HepG2 (cell line): Measurements from ENCODE around the gene CSNK1G1. TPM values are rescaled to one million over a fixed set of nuclear protein-coding genes. Genes with fewer than 3 reads are reported as not detected.

ENCODE experiments used
- ATAC-seq: fragments of 200-7000 bp; cut with Tn5 transposase; 3 replicates; pipeline ENCODE4 v1.9.1; 2020; ENCODE audit warnings: mild to moderate bottlenecking, moderate library complexity
- BruUV-seq: library from RNA; stranded (reverse); fragments of 400-500 nt; replicated peaks from 2 replicates; lab custom pipeline; 2021; lab: Mats Ljungman, UMichigan
- CTCF ChIA-PET: fragments of 300-600 bp; formaldehyde crosslinking; extraction: SDS; loops from one replicate; lab custom pipeline; 2021; ENCODE audit warnings: low total read pairs, inconsistent platforms, low intra/inter-chr PET ratio; lab: Yijun Ruan, JAX
- POLR2A ChIA-PET: fragments of 350-600 bp; sonication (Branson Sonifier 250); formaldehyde crosslinking; loops from one replicate; lab custom pipeline; 2020; ENCODE audit warnings: antibody characterized with exemption, inconsistent platforms; lab: Yijun Ruan, JAX
- DNase-seq: peaks from one replicate; pipeline ENCODE4 v3.0.0-alpha.2; 2015; ENCODE audit warnings: low spot score
- FAIRE-seq: peaks from 3 replicates; lab custom pipeline; 2011; peaks lifted over from hg19 to GRCh38; lab: Jason Lieb, UNC
- H2AFZ ChIP-seq: one replicate; pipeline ENCODE4 v1.6.1; 2011; ENCODE audit warnings: low read length, inconsistent platforms
- H3K27ac ChIP-seq: fragments of 300-600 bp; 3 replicates; pipeline ENCODE4 v1.8.0; 2011; ENCODE audit warnings: mixed run types, mild to moderate bottlenecking, mixed read lengths, low read length, inconsistent platforms; ENCODE audit not compliant: insufficient read depth; ENCODE audit errors: extremely low read length
- H3K27me3 ChIP-seq, 2 experiments: fragments of 200-600 bp in 1 of 2; 2 replicates in 1 of 2; 3 replicates in 1 of 2; pipeline versions ENCODE4 v1.6.0 to v1.8.0; 2011; ENCODE audit warnings: low read length in 2 of 2, mild to moderate bottlenecking in 2 of 2, moderate library complexity in 2 of 2, inconsistent platforms in 1 of 2; ENCODE audit not compliant: insufficient read depth in 2 of 2, control insufficient read depth in 1 of 2
- H3K36me3 ChIP-seq, 2 experiments: fragments of 200-600 bp in 1 of 2; replicated peaks in 1 of 2; 2 replicates in 1 of 2; 3 replicates in 1 of 2; pipeline versions ENCODE4 v1.5.1 to v1.8.0; 2011; ENCODE audit warnings: low read length in 2 of 2, inconsistent platforms in 1 of 2; ENCODE audit not compliant: insufficient read depth in 2 of 2, control insufficient read depth in 1 of 2
- H3K4me1 ChIP-seq: 2 replicates; pipeline ENCODE4 v1.5.1; 2012; ENCODE audit warnings: low read length, inconsistent platforms; ENCODE audit not compliant: insufficient read depth
- H3K4me2 ChIP-seq: 2 replicates; pipeline ENCODE4 v1.6.0; 2011; ENCODE audit warnings: low read depth, low read length, inconsistent platforms
- H3K4me3 ChIP-seq, 3 experiments: fragments of 200-600 bp in 1 of 3; sonication (generic), shearing (Covaris generic) in 1 of 3; replicated peaks in 1 of 3; 2 replicates each; pipeline ENCODE4 v1.5.1; 2011 to 2016; ENCODE audit warnings: low read length in 3 of 3, inconsistent platforms in 2 of 3, low read depth in 2 of 3, mild to moderate bottlenecking in 2 of 3, control low read depth in 1 of 3, mixed read lengths in 1 of 3; ENCODE audit not compliant: insufficient read depth in 1 of 3
- H3K79me2 ChIP-seq: one replicate; pipeline ENCODE4 v1.6.1; 2011; ENCODE audit warnings: low read length, inconsistent platforms; ENCODE audit not compliant: insufficient read depth
- H3K9ac ChIP-seq: 2 replicates; pipeline ENCODE4 v1.6.0; 2011; ENCODE audit warnings: mild to moderate bottlenecking, low read depth, low read length, inconsistent platforms; ENCODE audit not compliant: insufficient read depth
- H3K9me3 ChIP-seq: 2 replicates; pipeline ENCODE4 v1.5.1; 2012; ENCODE audit warnings: mild to moderate bottlenecking, low read length
- H4K20me1 ChIP-seq: 2 replicates; pipeline ENCODE4 v1.6.0; 2011; ENCODE audit warnings: inconsistent platforms, mild to moderate bottlenecking, low read length, moderate library complexity; ENCODE audit not compliant: insufficient read depth
- AKAP8 ChIP-seq: sonication (generic); formaldehyde crosslinking; IDR thresholded peaks from 2 replicates; pipeline ENCODE4 v1.5.1; 2020; ENCODE audit warnings: mild to moderate bottlenecking, missing genetic modification reagents
- EZH2 ChIP-seq: conservative IDR thresholded peaks from 2 replicates; pipeline ENCODE4 v1.6.1; 2012; ENCODE audit warnings: mild to moderate bottlenecking, low read depth, low read length, moderate library complexity
- GATAD2A ChIP-seq: IDR thresholded peaks from 2 replicates; pipeline ENCODE4 v1.6.1; 2016
- HNF1B ChIP-seq: sonication (generic); formaldehyde crosslinking; IDR thresholded peaks from 2 replicates; pipeline ENCODE4 v1.5.1; 2020; ENCODE audit warnings: mild to moderate bottlenecking, moderate library complexity, missing genetic modification reagents
- MAFK ChIP-seq, 2 experiments: IDR thresholded peaks in 1 of 2; conservative IDR thresholded peaks in 1 of 2; 2 replicates each; pipeline ENCODE4 v1.6.1; 2011; ENCODE audit warnings: improper control_type of control experiment in 2 of 2, low read length in 2 of 2
- NCOA1 ChIP-seq: sonication (generic); formaldehyde crosslinking; IDR thresholded peaks from 2 replicates; pipeline ENCODE4 v1.9.0; 2021; ENCODE audit warnings: missing genetic modification reagents
- NRL ChIP-seq: sonication (generic); formaldehyde crosslinking; IDR thresholded peaks from 2 replicates; pipeline ENCODE4 v1.5.0; 2020; ENCODE audit warnings: missing genetic modification reagents, mild to moderate bottlenecking, moderate library complexity, borderline replicate concordance
- RFX3 ChIP-seq: IDR thresholded peaks from 2 replicates; pipeline ENCODE4 v1.6.1; 2016; ENCODE audit warnings: missing biosample characterization, missing genetic modification reagents
- SMAD3 ChIP-seq: sonication (generic); formaldehyde crosslinking; IDR thresholded peaks from 2 replicates; pipeline ENCODE4 v1.4.0; 2020; ENCODE audit warnings: missing genetic modification reagents
- XRCC5 ChIP-seq: fragments of 200-400 bp; formaldehyde crosslinking; optimal IDR thresholded peaks from 2 replicates; pipeline ENCODE3; 2017; ENCODE audit warnings: mild to moderate bottlenecking, low read length
- ZFP62 ChIP-seq: sonication (generic); formaldehyde crosslinking; IDR thresholded peaks from 2 replicates; pipeline ENCODE4 v1.4.0; 2020; ENCODE audit warnings: missing genetic modification reagents
- ZNF260 ChIP-seq: sonication (generic); formaldehyde crosslinking; IDR thresholded peaks from 2 replicates; pipeline ENCODE4 v1.4.0; 2020; ENCODE audit warnings: missing genetic modification reagents, low read depth, mild to moderate bottlenecking, borderline replicate concordance
- ZNF598 ChIP-seq: sonication (generic); formaldehyde crosslinking; IDR thresholded peaks from 2 replicates; pipeline ENCODE4 v1.5.1; 2020; ENCODE audit warnings: mild to moderate bottlenecking, missing genetic modification reagents, borderline replicate concordance
- ZNF644 ChIP-seq: IDR thresholded peaks from 2 replicates; pipeline ENCODE4 v1.6.1; 2016; ENCODE audit warnings: low read depth
- in situ Hi-C: cut with HindIII; loops from 2 replicates; pipeline ENCODE4 v1.10.0; 2017; ENCODE audit warnings: low pct_unique_long_range_greater_than_20kb; ENCODE audit not compliant: extremely low pct_ligation_motif_present
- intact Hi-C: fragments of 100-400 bp; cut with micrococcal nuclease; formaldehyde crosslinking; loops from one replicate; pipeline ENCODE4 v1.10.0; 2022; ENCODE audit not compliant: unreplicated experiment
- polyA plus RNA-seq, 8 experiments: library from polyadenylated mRNA; depleted of rRNA in 3 of 8; stranded (reverse) in 7 of 8; unstranded in 1 of 8; fragments of >200 nt; fragmentation: Illumina TruSeq in 4 of 8; extraction: Trizol in 4 of 8; gene quantifications; 2 replicates each; pipeline versions ENCODE4 v1.2.1 to v1.2.3, GENCODE V29; 2011 to 2016; ENCODE audit warnings: low read depth in 4 of 8, missing spikeins in 1 of 8, mixed read lengths in 1 of 8; ENCODE audit not compliant: insufficient read depth in 1 of 8
- total RNA-seq, 5 experiments: library from RNA; depleted of rRNA; stranded (reverse); fragments of >200 nt; fragmentation: Illumina TruSeq; extraction: Trizol; gene quantifications; 2 replicates each; pipeline ENCODE4 v1.2.3, GENCODE V29; 2016; ENCODE audit warnings: low read depth in 1 of 5
- TF ChIP-seq, protein P1 (sequence below): sonication (generic); formaldehyde crosslinking; IDR thresholded peaks from 2 replicates; pipeline ENCODE4 v1.5.1; 2020; ENCODE audit warnings: missing genetic modification reagents, mild to moderate bottlenecking, borderline replicate concordance
- TF ChIP-seq, protein P2 (sequence below): sonication (generic); formaldehyde crosslinking; conservative IDR thresholded peaks from 2 replicates; pipeline ENCODE4 v1.4.0; 2020; ENCODE audit warnings: missing genetic modification reagents
- TF ChIP-seq, protein P3 (sequence below): sonication (generic); formaldehyde crosslinking; IDR thresholded peaks from 2 replicates; pipeline ENCODE4 v1.8.1; 2023; ENCODE audit warnings: mild to moderate bottlenecking, moderate library complexity, missing genetic modification reagents
- TF ChIP-seq, protein P4 (sequence below): sonication (generic); formaldehyde crosslinking; IDR thresholded peaks from 2 replicates; pipeline ENCODE4 v1.4.0; 2020; ENCODE audit warnings: missing genetic modification reagents

Gene CSNK1G1
- total and polyA plus RNA-seq, 2 of the 13 experiments (the other 11 are each of a cell fraction or from before 2014, with no cell fraction given) = 8.5 to 12.6 TPM

DNA sequence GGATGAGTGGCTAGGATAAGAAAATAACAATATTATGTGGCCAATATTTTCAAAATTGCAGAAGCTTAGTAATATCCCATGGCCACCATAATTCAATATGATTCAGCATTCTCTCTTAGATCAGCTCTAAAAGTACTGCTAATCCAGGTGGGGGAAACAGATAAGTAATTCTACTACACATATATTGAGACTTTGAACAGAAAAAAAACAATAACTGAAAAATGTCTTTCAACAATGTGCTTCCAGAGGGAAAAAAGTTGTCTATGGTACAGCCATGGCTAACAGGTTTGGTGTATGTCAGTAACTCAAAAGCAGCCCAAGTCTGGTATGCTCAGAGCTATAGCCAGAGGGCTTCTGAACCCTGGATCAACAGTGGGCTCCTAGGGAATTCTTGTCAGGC is 150.8 kb downstream of the CSNK1G1 start:
- Histone ChIP-seq H3K27me3 (no peaks in the 10 kb centered on the region), H4K20me1 (no peaks in the 10 kb centered on the region), H3K4me2 (no peak overlapping the region), H3K4me1 (no peaks in the 10 kb centered on the region), H2AFZ (no peak overlapping the region), H3K79me2 (no peaks in the 10 kb centered on the region), H3K4me3 (no peak overlapping the region), H3K36me3 (peaks cover 0 to 22% of the 10 kb centered on the region in 2 experiments), H3K27ac (no peak overlapping the region), H3K9me3 (no peaks in the 10 kb centered on the region), H3K9ac (no peak overlapping the region)
- TF ChIP-seq, protein P1, sequence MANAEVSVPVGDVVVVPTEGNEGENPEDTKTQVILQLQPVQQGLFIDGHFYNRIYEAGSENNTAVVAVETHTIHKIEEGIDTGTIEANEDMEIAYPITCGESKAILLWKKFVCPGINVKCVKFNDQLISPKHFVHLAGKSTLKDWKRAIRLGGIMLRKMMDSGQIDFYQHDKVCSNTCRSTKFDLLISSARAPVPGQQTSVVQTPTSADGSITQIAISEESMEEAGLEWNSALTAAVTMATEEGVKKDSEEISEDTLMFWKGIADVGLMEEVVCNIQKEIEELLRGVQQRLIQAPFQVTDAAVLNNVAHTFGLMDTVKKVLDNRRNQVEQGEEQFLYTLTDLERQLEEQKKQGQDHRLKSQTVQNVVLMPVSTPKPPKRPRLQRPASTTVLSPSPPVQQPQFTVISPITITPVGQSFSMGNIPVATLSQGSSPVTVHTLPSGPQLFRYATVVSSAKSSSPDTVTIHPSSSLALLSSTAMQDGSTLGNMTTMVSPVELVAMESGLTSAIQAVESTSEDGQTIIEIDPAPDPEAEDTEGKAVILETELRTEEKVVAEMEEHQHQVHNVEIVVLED (CRISPR knock-in tag) = no peak
- TF ChIP-seq EZH2 (no peak), AKAP8 (CRISPR knock-in tag) (no peak), NCOA1 (CRISPR knock-in tag) (no peak), SMAD3 (CRISPR knock-in tag) (no peak), HNF1B (CRISPR knock-in tag) (no peak), ZNF598 (CRISPR knock-in tag) (no peak), ZFP62 (CRISPR knock-in tag) (no peak), ZNF644 (CRISPR knock-in tag) (no peak), MAFK (conservative IDR thresholded peaks at IDR 0.05 in 1 of 2, IDR thresholded peaks at IDR 0.05 in 1 of 2; ENCODE audit: low read length in 2 of 2) (no peak), ZNF260 (CRISPR knock-in tag) (no peak), RFX3 (no peak), GATAD2A (CRISPR knock-in tag) (no peak), XRCC5 (no peak), NRL (CRISPR knock-in tag) (no peak)
- TF ChIP-seq, protein P2, sequence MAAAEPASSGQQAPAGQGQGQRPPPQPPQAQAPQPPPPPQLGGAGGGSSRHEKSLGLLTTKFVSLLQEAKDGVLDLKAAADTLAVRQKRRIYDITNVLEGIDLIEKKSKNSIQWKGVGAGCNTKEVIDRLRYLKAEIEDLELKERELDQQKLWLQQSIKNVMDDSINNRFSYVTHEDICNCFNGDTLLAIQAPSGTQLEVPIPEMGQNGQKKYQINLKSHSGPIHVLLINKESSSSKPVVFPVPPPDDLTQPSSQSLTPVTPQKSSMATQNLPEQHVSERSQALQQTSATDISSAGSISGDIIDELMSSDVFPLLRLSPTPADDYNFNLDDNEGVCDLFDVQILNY (CRISPR knock-in tag) = no peak
- TF ChIP-seq, protein P3, sequence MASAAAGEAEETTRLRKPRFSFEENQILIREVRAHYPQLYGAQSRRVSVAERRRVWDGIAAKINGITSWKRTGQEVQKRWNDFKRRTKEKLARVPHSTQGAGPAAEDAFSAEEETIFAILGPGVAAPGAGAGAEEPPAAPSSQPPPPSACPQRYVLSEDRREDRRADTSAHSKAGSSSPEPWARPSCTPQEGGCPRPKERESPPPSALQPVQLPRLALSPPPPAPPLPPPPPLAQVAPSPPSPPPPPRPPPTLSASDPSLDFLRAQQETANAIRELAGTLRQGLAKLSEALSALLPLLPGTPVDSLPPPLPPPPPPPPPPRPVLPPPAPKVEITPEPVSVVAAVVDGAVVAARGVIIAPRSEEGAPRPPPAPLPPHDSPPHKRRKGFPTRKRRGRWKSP (CRISPR knock-in tag) = no peak
- TF ChIP-seq, protein P4, sequence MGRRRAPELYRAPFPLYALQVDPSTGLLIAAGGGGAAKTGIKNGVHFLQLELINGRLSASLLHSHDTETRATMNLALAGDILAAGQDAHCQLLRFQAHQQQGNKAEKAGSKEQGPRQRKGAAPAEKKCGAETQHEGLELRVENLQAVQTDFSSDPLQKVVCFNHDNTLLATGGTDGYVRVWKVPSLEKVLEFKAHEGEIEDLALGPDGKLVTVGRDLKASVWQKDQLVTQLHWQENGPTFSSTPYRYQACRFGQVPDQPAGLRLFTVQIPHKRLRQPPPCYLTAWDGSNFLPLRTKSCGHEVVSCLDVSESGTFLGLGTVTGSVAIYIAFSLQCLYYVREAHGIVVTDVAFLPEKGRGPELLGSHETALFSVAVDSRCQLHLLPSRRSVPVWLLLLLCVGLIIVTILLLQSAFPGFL (CRISPR knock-in tag) = no peak
- in situ Hi-C loops = loop anchor here (5.0 to 25.0 kb wide), 2 partner anchors 152 to 482 kb away; partner anchors contain the start of gene CSNK1G1
- ChIA-PET POLR2A (no interaction called here), CTCF (no interaction called here)
- no TSS peak for BruUV-seq
- no peak for ATAC-seq
- no peak for DNase-seq
- FAIRE-seq = no peak
- intact Hi-C loops = loop anchor here (10.0 kb wide), 1 partner anchor 450 kb away; no protein-coding TSS in a partner anchor
